HepG2 (cell line): ENCODE measurements around the gene TXNRD2. TPM values are rescaled to one million over a fixed set of nuclear protein-coding genes. Genes with fewer than 3 reads are reported as not detected.

Source experiments
- FOXK2 ChIP-seq: fragments of 450-650 bp; IDR thresholded peaks from 2 replicates; pipeline ENCODE4 v1.6.1; 2016
- KLF12 ChIP-seq: sonication (generic); formaldehyde crosslinking; IDR thresholded peaks from 2 replicates; pipeline ENCODE4 v1.4.0; 2020; ENCODE audit warnings: missing genetic modification reagents, borderline replicate concordance
- PCBP1 ChIP-seq: fragments of 200-400 bp; formaldehyde crosslinking; IDR thresholded peaks from 2 replicates; pipeline ENCODE4 v1.6.1; 2017; ENCODE audit warnings: mild to moderate bottlenecking, low read depth, low read length, borderline replicate concordance
- RBM39 ChIP-seq: fragments of 200-400 bp; formaldehyde crosslinking; IDR thresholded peaks from one replicate; pipeline ENCODE4 v1.6.1; 2018; ENCODE audit warnings: antibody characterized with exemption, mild to moderate bottlenecking, low read depth, low read length; ENCODE audit not compliant: poor library complexity, severe bottlenecking
- RXRB ChIP-seq: IDR thresholded peaks from 2 replicates; pipeline ENCODE4 v1.6.1; 2016; ENCODE audit warnings: borderline replicate concordance, missing genetic modification reagents, missing compliant biosample characterization
- SRF ChIP-seq: IDR thresholded peaks from 2 replicates; pipeline ENCODE4 v1.6.1; 2011; ENCODE audit warnings: mild to moderate bottlenecking, low read depth, low read length, moderate library complexity
- SRSF1 ChIP-seq: fragments of 200-400 bp; formaldehyde crosslinking; optimal IDR thresholded peaks from 2 replicates; pipeline ENCODE3; 2017; ENCODE audit warnings: mild to moderate bottlenecking, low read depth, low read length, moderate library complexity
- TBX3 ChIP-seq: fragments of 450-650 bp; IDR thresholded peaks from 2 replicates; pipeline ENCODE4 v1.6.1; 2017; ENCODE audit warnings: antibody characterized with exemption, mild to moderate bottlenecking, inconsistent platforms, borderline replicate concordance
- TEAD2 ChIP-seq: sonication (generic); formaldehyde crosslinking; IDR thresholded peaks from 2 replicates; pipeline ENCODE4 v1.9.0; 2021; ENCODE audit warnings: missing genetic modification reagents
- TEAD3 ChIP-seq: optimal IDR thresholded peaks from 2 replicates; pipeline ENCODE3; 2016; ENCODE audit warnings: borderline replicate concordance
- ZFP37 ChIP-seq: sonication (generic); formaldehyde crosslinking; IDR thresholded peaks from 2 replicates; pipeline ENCODE4 v1.4.0; 2020; ENCODE audit warnings: missing genetic modification reagents, borderline replicate concordance
- ZNF207 ChIP-seq: fragments of 450-650 bp; IDR thresholded peaks from 2 replicates; pipeline ENCODE4 v1.6.1; 2016; ENCODE audit warnings: antibody characterized with exemption, borderline replicate concordance
- ZNF337 ChIP-seq: sonication (generic); formaldehyde crosslinking; IDR thresholded peaks from 2 replicates; pipeline ENCODE4 v1.5.1; 2020; ENCODE audit warnings: missing genetic modification reagents, low read depth, mild to moderate bottlenecking, borderline replicate concordance
- ZNF674 ChIP-seq: sonication (generic); formaldehyde crosslinking; IDR thresholded peaks from 2 replicates; pipeline ENCODE4 v1.5.0; 2020; ENCODE audit warnings: low read depth, mild to moderate bottlenecking, missing genetic modification reagents
- ZNF703 ChIP-seq: sonication (generic); formaldehyde crosslinking; IDR thresholded peaks from 2 replicates; pipeline ENCODE4 v1.5.1; 2020; ENCODE audit warnings: missing genetic modification reagents, mild to moderate bottlenecking, moderate library complexity, borderline replicate concordance
- ZSCAN9 ChIP-seq: IDR thresholded peaks from 2 replicates; pipeline ENCODE4 v1.6.1; 2016; ENCODE audit warnings: borderline replicate concordance
- polyA plus RNA-seq, 8 experiments: library from polyadenylated mRNA; depleted of rRNA in 3 of 8; stranded (reverse) in 7 of 8; unstranded in 1 of 8; fragments of >200 nt; fragmentation: Illumina TruSeq in 4 of 8; extraction: Trizol in 4 of 8; gene quantifications; 2 replicates each; pipeline versions ENCODE4 v1.2.1 to v1.2.3, GENCODE V29; 2011 to 2016; ENCODE audit warnings: low read depth in 4 of 8, missing spikeins in 1 of 8, mixed read lengths in 1 of 8; ENCODE audit not compliant: insufficient read depth in 1 of 8
- total RNA-seq, 5 experiments: library from RNA; depleted of rRNA; stranded (reverse); fragments of >200 nt; fragmentation: Illumina TruSeq; extraction: Trizol; gene quantifications; 2 replicates each; pipeline ENCODE4 v1.2.3, GENCODE V29; 2016; ENCODE audit warnings: low read depth in 1 of 5
- TF ChIP-seq, protein P1 (sequence below): IDR thresholded peaks from 2 replicates; pipeline ENCODE4 v1.6.1; 2012; ENCODE audit warnings: low read depth, low read length, improper control_type of control experiment
- TF ChIP-seq, protein P2 (sequence below): sonication (generic); formaldehyde crosslinking; conservative IDR thresholded peaks from 2 replicates; pipeline ENCODE4 v1.4.0; 2020; ENCODE audit warnings: mild to moderate bottlenecking, missing genetic modification reagents, moderate library complexity
- TF ChIP-seq, protein P3 (sequence below): sonication (generic); formaldehyde crosslinking; IDR thresholded peaks from 2 replicates; pipeline ENCODE4 v1.4.0; 2020; ENCODE audit warnings: missing genetic modification reagents, mild to moderate bottlenecking, borderline replicate concordance
- TF ChIP-seq, protein P4 (sequence below): sonication (generic); formaldehyde crosslinking; IDR thresholded peaks from 2 replicates; pipeline ENCODE4 v1.4.0; 2020; ENCODE audit warnings: mild to moderate bottlenecking, missing genetic modification reagents

TXNRD2 gene
- total and polyA plus RNA-seq, 2 of the 13 experiments (the other 11 are each of a cell fraction or from before 2014, with no cell fraction given), result 17.5 to 18.6 TPM

DNA sequence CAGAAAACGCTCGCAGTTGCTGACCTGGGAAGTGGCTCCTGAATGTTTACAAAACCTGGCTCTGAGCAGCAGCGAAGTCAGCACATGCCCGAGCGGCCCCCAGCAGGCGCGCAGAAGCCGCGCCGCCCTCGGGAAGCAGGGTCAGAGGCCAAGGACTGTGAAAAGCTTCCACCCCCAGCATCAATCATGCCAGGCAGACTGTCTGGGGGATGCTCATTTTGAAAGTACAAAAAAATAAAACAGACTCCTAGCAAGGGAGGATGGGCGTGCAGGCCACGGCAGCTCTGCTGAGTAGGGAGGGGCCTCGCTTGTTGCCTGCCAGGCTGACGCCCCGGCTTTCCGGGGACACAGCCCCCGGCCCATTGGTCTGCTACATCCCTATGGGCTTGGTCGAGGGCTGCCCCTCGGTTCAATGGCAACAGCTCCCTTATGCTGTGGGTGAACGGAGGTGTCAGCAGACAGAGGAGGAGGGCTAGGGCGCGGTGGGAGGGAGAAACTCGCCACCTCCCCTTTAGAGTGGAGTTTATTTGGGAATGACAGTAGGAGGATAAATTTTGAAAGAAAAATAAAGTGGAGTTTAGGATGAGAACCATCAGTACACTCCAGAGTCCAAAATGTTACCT, 49.2 kb downstream of the TXNRD2 start (continued):
- TF ChIP-seq, protein P1, sequence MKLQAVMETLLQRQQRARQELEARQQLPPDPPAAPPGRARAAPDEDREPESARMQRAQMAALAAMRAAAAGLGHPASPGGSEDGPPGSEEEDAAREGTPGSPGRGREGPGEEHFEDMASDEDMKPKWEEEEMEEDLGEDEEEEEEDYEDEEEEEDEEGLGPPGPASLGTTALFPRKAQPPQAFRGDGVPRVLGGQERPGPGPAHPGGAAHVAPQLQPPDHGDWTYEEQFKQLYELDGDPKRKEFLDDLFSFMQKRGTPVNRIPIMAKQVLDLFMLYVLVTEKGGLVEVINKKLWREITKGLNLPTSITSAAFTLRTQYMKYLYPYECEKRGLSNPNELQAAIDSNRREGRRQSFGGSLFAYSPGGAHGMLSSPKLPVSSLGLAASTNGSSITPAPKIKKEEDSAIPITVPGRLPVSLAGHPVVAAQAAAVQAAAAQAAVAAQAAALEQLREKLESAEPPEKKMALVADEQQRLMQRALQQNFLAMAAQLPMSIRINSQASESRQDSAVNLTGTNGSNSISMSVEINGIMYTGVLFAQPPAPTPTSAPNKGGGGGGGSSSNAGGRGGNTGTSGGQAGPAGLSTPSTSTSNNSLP, result no peak
- TF ChIP-seq TEAD2 (CRISPR knock-in tag), result peak; percentile 89; the same call in 1 of the 2 replicates
- peak; percentile 99 for TF ChIP-seq ZSCAN9
- TF ChIP-seq RBM39, result no peak
- TF ChIP-seq SRF, result no peak
- no peak for TF ChIP-seq SRSF1
- no peak for TF ChIP-seq FOXK2
- peak; percentile 87 for TF ChIP-seq RXRB (CRISPR knock-in tag)
- TF ChIP-seq, protein P2, sequence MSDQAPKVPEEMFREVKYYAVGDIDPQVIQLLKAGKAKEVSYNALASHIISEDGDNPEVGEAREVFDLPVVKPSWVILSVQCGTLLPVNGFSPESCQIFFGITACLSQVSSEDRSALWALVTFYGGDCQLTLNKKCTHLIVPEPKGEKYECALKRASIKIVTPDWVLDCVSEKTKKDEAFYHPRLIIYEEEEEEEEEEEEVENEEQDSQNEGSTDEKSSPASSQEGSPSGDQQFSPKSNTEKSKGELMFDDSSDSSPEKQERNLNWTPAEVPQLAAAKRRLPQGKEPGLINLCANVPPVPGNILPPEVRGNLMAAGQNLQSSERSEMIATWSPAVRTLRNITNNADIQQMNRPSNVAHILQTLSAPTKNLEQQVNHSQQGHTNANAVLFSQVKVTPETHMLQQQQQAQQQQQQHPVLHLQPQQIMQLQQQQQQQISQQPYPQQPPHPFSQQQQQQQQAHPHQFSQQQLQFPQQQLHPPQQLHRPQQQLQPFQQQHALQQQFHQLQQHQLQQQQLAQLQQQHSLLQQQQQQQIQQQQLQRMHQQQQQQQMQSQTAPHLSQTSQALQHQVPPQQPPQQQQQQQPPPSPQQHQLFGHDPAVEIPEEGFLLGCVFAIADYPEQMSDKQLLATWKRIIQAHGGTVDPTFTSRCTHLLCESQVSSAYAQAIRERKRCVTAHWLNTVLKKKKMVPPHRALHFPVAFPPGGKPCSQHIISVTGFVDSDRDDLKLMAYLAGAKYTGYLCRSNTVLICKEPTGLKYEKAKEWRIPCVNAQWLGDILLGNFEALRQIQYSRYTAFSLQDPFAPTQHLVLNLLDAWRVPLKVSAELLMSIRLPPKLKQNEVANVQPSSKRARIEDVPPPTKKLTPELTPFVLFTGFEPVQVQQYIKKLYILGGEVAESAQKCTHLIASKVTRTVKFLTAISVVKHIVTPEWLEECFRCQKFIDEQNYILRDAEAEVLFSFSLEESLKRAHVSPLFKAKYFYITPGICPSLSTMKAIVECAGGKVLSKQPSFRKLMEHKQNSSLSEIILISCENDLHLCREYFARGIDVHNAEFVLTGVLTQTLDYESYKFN (CRISPR knock-in tag), result peak; percentile 81
- peak; percentile 83 for TF ChIP-seq TEAD3
- TF ChIP-seq KLF12 (CRISPR knock-in tag), result 0 out of 2 replicates have a peak, but pooled peaks have one; percentile 37
- TF ChIP-seq, protein P3, sequence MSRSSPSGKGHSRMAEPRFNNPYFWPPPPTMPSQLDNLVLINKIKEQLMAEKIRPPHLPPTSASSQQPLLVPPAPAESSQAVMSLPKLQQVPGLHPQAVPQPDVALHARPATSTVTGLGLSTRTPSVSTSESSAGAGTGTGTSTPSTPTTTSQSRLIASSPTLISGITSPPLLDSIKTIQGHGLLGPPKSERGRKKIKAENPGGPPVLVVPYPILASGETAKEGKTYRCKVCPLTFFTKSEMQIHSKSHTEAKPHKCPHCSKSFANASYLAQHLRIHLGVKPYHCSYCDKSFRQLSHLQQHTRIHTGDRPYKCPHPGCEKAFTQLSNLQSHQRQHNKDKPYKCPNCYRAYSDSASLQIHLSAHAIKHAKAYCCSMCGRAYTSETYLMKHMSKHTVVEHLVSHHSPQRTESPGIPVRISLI, result peak; percentile 27; the same call in 1 of the 2 replicates
- TF ChIP-seq ZFP37, result peak; percentile 99
- peak; percentile 86 for TF ChIP-seq ZNF703 (CRISPR knock-in tag)
- TF ChIP-seq TBX3, result no peak
- TF ChIP-seq ZNF337, result peak; percentile 88; the same call in 1 of the 2 replicates
- no peak for TF ChIP-seq PCBP1
- peak; percentile 87; the same call in 1 of the 2 replicates for TF ChIP-seq ZNF674 (CRISPR knock-in tag)
- TF ChIP-seq, protein P4, sequence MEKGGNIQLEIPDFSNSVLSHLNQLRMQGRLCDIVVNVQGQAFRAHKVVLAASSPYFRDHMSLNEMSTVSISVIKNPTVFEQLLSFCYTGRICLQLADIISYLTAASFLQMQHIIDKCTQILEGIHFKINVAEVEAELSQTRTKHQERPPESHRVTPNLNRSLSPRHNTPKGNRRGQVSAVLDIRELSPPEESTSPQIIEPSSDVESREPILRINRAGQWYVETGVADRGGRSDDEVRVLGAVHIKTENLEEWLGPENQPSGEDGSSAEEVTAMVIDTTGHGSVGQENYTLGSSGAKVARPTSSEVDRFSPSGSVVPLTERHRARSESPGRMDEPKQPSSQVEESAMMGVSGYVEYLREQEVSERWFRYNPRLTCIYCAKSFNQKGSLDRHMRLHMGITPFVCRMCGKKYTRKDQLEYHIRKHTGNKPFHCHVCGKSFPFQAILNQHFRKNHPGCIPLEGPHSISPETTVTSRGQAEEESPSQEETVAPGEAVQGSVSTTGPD, result peak; percentile 79; the same call in 1 of the 2 replicates
- TF ChIP-seq ZNF207, result no peak
